Suprapubic skin (tissue), 4 donors: ENCODE data around the gene PIAS4. TPM values are rescaled to one million over a fixed set of nuclear protein-coding genes. Genes with fewer than 3 reads are reported as not detected.

Source experiments
- DNase-seq, 2 donors: peaks; one replicate each; pipeline ENCODE4 v3.0.0-alpha.2; 2019; ENCODE audit warnings: low spot score in 2 of 2
- H3K27ac ChIP-seq: fragments of 200-600 bp; sonication (generic); one replicate; pipeline ENCODE4 v1.5.1; 2019
- H3K27me3 ChIP-seq: fragments of 200-600 bp; sonication (generic); one replicate; pipeline ENCODE4 v1.5.1; 2019
- H3K36me3 ChIP-seq: fragments of 200-600 bp; sonication (generic); one replicate; pipeline ENCODE4 v1.5.1; 2019
- H3K4me1 ChIP-seq: fragments of 200-600 bp; sonication (generic); one replicate; pipeline ENCODE4 v1.5.1; 2019
- H3K4me3 ChIP-seq: fragments of 200-600 bp; sonication (generic); one replicate; pipeline ENCODE4 v1.5.1; 2019; ENCODE audit warnings: mild to moderate bottlenecking
- H3K9me3 ChIP-seq: fragments of 200-600 bp; sonication (generic); one replicate; pipeline ENCODE4 v1.5.1; 2019
- EP300 ChIP-seq: sonication (generic); formaldehyde crosslinking; IDR thresholded peaks from one replicate; pipeline ENCODE4 v1.6.1; 2017; ENCODE audit warnings: antibody characterized with exemption
- POLR2A ChIP-seq, 2 donors: fragments of 450-650 bp; IDR thresholded peaks; one replicate each; pipeline ENCODE4 v1.6.1; 2017; ENCODE audit warnings: antibody characterized with exemption in 2 of 2, mild to moderate bottlenecking in 2 of 2, moderate library complexity in 2 of 2
- POLR2AphosphoS5 ChIP-seq, 3 donors: sonication (generic); formaldehyde crosslinking; IDR thresholded peaks; one replicate each; pipeline ENCODE4 v1.6.1; 2017; ENCODE audit warnings: antibody characterized with exemption in 3 of 3
- WGBS: methylation state at CpG from one replicate; pipeline ENCODE4 v1.1.5; 2018; 5-methylcytosine and 5-hydroxymethylcytosine counted together
- total RNA-seq, 4 donors: library from RNA; depleted of rRNA; stranded (reverse); fragments of >200 nt; gene quantifications; one replicate each; pipeline ENCODE4 v1.1.0, GENCODE V29; 2016
- TF ChIP-seq, protein P1 (sequence below), 2 donors: fragments of 200-600 bp in 1 of 2; fragments of 450-650 bp in 1 of 2; sonication (generic) in 1 of 2; IDR thresholded peaks; one replicate each; pipeline ENCODE4 v1.5.1; 2016 to 2019; ENCODE audit warnings: antibody characterized with exemption in 2 of 2, mild to moderate bottlenecking in 1 of 2, moderate library complexity in 1 of 2

PIAS4 gene
- 10 to 100 TPM; 17.1 to 28.7 (median 22.6) TPM for total RNA-seq

- Histone ChIP-seq H3K9me3 (no peaks in the 10 kb centered on the region), H3K27me3 (no peaks in the 10 kb centered on the region), H3K27ac (peak within 1 kb of the TSS; percentile 88), H3K4me1 (peaks cover 41% of the 10 kb centered on the region), H3K4me3 (peak within 1 kb of the TSS; percentile 99), H3K36me3 (no peaks in the 10 kb centered on the region)
- peak in 2 of 3 donors; percentile 42 to 68 for TF ChIP-seq POLR2AphosphoS5 (IDR thresholded peaks at IDR 0.05)
- TF ChIP-seq, protein P1, sequence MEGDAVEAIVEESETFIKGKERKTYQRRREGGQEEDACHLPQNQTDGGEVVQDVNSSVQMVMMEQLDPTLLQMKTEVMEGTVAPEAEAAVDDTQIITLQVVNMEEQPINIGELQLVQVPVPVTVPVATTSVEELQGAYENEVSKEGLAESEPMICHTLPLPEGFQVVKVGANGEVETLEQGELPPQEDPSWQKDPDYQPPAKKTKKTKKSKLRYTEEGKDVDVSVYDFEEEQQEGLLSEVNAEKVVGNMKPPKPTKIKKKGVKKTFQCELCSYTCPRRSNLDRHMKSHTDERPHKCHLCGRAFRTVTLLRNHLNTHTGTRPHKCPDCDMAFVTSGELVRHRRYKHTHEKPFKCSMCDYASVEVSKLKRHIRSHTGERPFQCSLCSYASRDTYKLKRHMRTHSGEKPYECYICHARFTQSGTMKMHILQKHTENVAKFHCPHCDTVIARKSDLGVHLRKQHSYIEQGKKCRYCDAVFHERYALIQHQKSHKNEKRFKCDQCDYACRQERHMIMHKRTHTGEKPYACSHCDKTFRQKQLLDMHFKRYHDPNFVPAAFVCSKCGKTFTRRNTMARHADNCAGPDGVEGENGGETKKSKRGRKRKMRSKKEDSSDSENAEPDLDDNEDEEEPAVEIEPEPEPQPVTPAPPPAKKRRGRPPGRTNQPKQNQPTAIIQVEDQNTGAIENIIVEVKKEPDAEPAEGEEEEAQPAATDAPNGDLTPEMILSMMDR (IDR thresholded peaks at IDR 0.05): no peak
- peak in 1 of 2 donors; percentile 12 for TF ChIP-seq POLR2A (IDR thresholded peaks at IDR 0.05)
- DNase-seq: peak; percentile 95 to 97
- under 1% methylated on average over 51 of the region's 91 CpGs for WGBS
Measured at GRCh38 chr19:4007021-4007835, at the start of gene PIAS4. TSS of gene PIAS4 (plus strand) at chr19:4007736. CDS start at chr19:4007761, 25 bp downstream.

- no peak overlapping the region for H3K27ac ChIP-seq
- DNase-seq: peak in 1 of 2 donors; percentile 58
- TF ChIP-seq POLR2A (IDR thresholded peaks at IDR 0.05): no peak
- TF ChIP-seq, protein P1 (IDR thresholded peaks at IDR 0.05): no peak
- TF ChIP-seq POLR2AphosphoS5 (IDR thresholded peaks at IDR 0.05): no peak
- no peak for TF ChIP-seq EP300
- H3K9me3 ChIP-seq: no peaks in the 10 kb centered on the region
- no peaks in the 10 kb centered on the region for H3K4me1 ChIP-seq
- peaks cover 85% of the 10 kb centered on the region for H3K36me3 ChIP-seq
- H3K27me3 ChIP-seq: no peaks in the 10 kb centered on the region
- H3K4me3 ChIP-seq: no peak overlapping the region
- WGBS: 95% methylated on average over 17 of the region's 86 CpGs
Measured at GRCh38 chr19:3958836-3959765, 48.4 kb upstream of the PIAS4 start.

DNA sequence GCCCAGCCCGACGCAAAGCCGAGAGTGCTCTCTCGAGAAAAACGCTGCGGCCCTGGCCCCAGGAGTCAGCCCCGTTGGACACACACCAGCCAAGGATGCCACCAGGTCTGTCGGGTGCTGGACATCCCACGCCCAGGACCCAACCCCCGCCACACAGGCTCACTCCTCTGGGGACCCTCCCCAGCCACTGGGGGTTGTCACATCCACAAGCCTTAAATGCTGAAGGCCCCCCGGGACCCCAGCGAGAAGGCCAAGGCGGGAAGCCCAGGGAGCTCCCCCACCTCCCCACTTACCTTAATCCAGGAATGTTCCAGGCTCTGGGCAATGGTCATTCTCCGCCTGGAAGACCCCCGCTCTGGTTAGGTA lies 47.8 kb upstream of the PIAS4 start:
- H3K4me1 ChIP-seq: no peaks in the 10 kb centered on the region
- 90% methylated on average over 5 of the region's 15 CpGs for WGBS
- H3K27me3 ChIP-seq: no peaks in the 10 kb centered on the region
- no peak overlapping the region for H3K27ac ChIP-seq
- H3K9me3 ChIP-seq: no peaks in the 10 kb centered on the region
- peaks cover 91% of the 10 kb centered on the region for H3K36me3 ChIP-seq
- TF ChIP-seq, protein P1 (IDR thresholded peaks at IDR 0.05): no peak
- no peak for TF ChIP-seq EP300
- TF ChIP-seq POLR2A (IDR thresholded peaks at IDR 0.05): no peak
- TF ChIP-seq POLR2AphosphoS5 (IDR thresholded peaks at IDR 0.05): no peak
- no peak overlapping the region for H3K4me3 ChIP-seq
- peak in 1 of 2 donors; percentile 61 for DNase-seq

- no peak for DNase-seq
- WGBS: 92% methylated on average over 6 of the region's 24 CpGs
- Histone ChIP-seq H3K9me3 (no peaks in the 10 kb centered on the region), H3K27ac (no peak overlapping the region), H3K4me1 (no peaks in the 10 kb centered on the region), H3K36me3 (peaks cover 98% of the 10 kb centered on the region), H3K4me3 (no peak overlapping the region), H3K27me3 (no peaks in the 10 kb centered on the region)
- TF ChIP-seq, protein P1 (IDR thresholded peaks at IDR 0.05): no peak
- TF ChIP-seq EP300 (no peak), POLR2A (IDR thresholded peaks at IDR 0.05) (no peak), POLR2AphosphoS5 (IDR thresholded peaks at IDR 0.05) (no peak)
Measured at GRCh38 chr19:3961007-3961406, 46.5 kb upstream of the PIAS4 start.
